Urinary bladder (tissue), 4 donors: ENCODE measurements around the gene MLLT3. TPM values are rescaled to one million over a fixed set of nuclear protein-coding genes. Genes with fewer than 3 reads are reported as not detected.

Source experiments
- DNase-seq: peaks from one replicate; pipeline ENCODE4 v3.0.0-alpha.2; 2015; ENCODE audit errors: extremely low spot score
- H3K27ac ChIP-seq: one replicate; pipeline ENCODE4 v1.5.1; 2013; ENCODE audit warnings: low read depth, mild to moderate bottlenecking, moderate library complexity
- H3K36me3 ChIP-seq: one replicate; pipeline ENCODE4 v1.6.1; 2013; ENCODE audit warnings: mild to moderate bottlenecking, moderate library complexity; ENCODE audit not compliant: insufficient read depth
- H3K4me1 ChIP-seq: one replicate; pipeline ENCODE4 v1.6.1; 2013; ENCODE audit warnings: mild to moderate bottlenecking, moderate library complexity; ENCODE audit not compliant: insufficient read depth
- H3K4me3 ChIP-seq: one replicate; pipeline ENCODE4 v1.5.1; 2013; ENCODE audit warnings: low read depth, low read length
- WGBS: extraction: QIAGEN DNeasy Blood & Tissue Kit; methylation state at CpG from one replicate; pipeline ENCODE4 v1.1.7; 2013; 5-methylcytosine and 5-hydroxymethylcytosine counted together
- polyA plus RNA-seq: library from polyadenylated mRNA; stranded (reverse); fragments of 200-250 nt; gene quantifications from one replicate; pipeline ENCODE4 v1.2.3, GENCODE V29; 2013
- total RNA-seq: library from RNA; depleted of rRNA; stranded (reverse); fragments of >200 nt; gene quantifications from one replicate; pipeline ENCODE4 v1.2.3, GENCODE V29; 2014
- donor health status: healthy with polysubstance abuse.
- donor health status: healthy.

Gene MLLT3
- total and polyA plus RNA-seq, 2 donors, result 14.5 to 39.4 TPM

- H3K36me3 ChIP-seq, result no peaks in the 10 kb centered on the region
- no peak overlapping the region for H3K4me3 ChIP-seq
- DNase-seq, result no peak
- H3K4me1 ChIP-seq, result peaks cover 2% of the 10 kb centered on the region
- no peak overlapping the region for H3K27ac ChIP-seq
These were observed 148.7 kb downstream of the MLLT3 start for GRCh38 chr9:20473515-20474013.

- 95% methylated on average over 2 of the region's 2 CpGs for WGBS
- DNase-seq, result no peak
- Histone ChIP-seq H3K27ac (no peak overlapping the region), H3K4me3 (no peak overlapping the region), H3K36me3 (no peaks in the 10 kb centered on the region), H3K4me1 (no peaks in the 10 kb centered on the region)
These were observed 149.8 kb downstream of the MLLT3 start for GRCh38 chr9:20472342-20473045.

- 93% methylated on average over 1 of the region's 1 CpG for WGBS
- Histone ChIP-seq H3K36me3 (no peaks in the 10 kb centered on the region), H3K4me3 (no peak overlapping the region), H3K27ac (no peak overlapping the region), H3K4me1 (no peaks in the 10 kb centered on the region)
- DNase-seq, result no peak
These were observed 155.8 kb downstream of the MLLT3 start for GRCh38 chr9:20466328-20467008.

- H3K27ac ChIP-seq, result no peak overlapping the region
- 82% methylated on average over 4 of the region's 4 CpGs for WGBS
- H3K4me1 ChIP-seq, result no peaks in the 10 kb centered on the region
- no peak for DNase-seq
- no peak overlapping the region for H3K4me3 ChIP-seq
- no peaks in the 10 kb centered on the region for H3K36me3 ChIP-seq
These were observed 158.1 kb downstream of the MLLT3 start for GRCh38 chr9:20464242-20464641.

GRCh38 chr9:20463823-20464222 lies 158.5 kb downstream of the MLLT3 start:
- no peak for DNase-seq
- no peak overlapping the region for H3K27ac ChIP-seq
- no peaks in the 10 kb centered on the region for H3K36me3 ChIP-seq
- H3K4me1 ChIP-seq, result no peaks in the 10 kb centered on the region
- H3K4me3 ChIP-seq, result no peak overlapping the region
- 96% methylated on average over 2 of the region's 2 CpGs for WGBS

GRCh38 chr9:20462410-20462809 lies 159.9 kb downstream of the MLLT3 start:
- Histone ChIP-seq H3K4me3 (no peak overlapping the region), H3K4me1 (peaks cover 1% of the 10 kb centered on the region), H3K36me3 (no peaks in the 10 kb centered on the region), H3K27ac (no peak overlapping the region)
- WGBS, result 94% methylated on average over 3 of the region's 3 CpGs
- DNase-seq, result no peak

GRCh38 chr9:20447291-20447690 lies 175.0 kb downstream of the MLLT3 start:
- no peak for DNase-seq
- no peak overlapping the region for H3K27ac ChIP-seq
- no peaks in the 10 kb centered on the region for H3K36me3 ChIP-seq
- no peaks in the 10 kb centered on the region for H3K4me1 ChIP-seq
- no peak overlapping the region for H3K4me3 ChIP-seq

GRCh38 chr9:20446248-20446647 lies 176.1 kb downstream of the MLLT3 start:
- Histone ChIP-seq H3K36me3 (no peaks in the 10 kb centered on the region), H3K4me1 (no peaks in the 10 kb centered on the region), H3K27ac (no peak overlapping the region), H3K4me3 (no peak overlapping the region)
- 74% methylated on average over 5 of the region's 5 CpGs for WGBS
- no peak for DNase-seq

GRCh38 chr9:20442461-20443319 lies 179.6 kb downstream of the MLLT3 start:
- Histone ChIP-seq H3K4me1 (no peaks in the 10 kb centered on the region), H3K36me3 (no peaks in the 10 kb centered on the region), H3K4me3 (no peak overlapping the region), H3K27ac (no peak overlapping the region)
- no peak for DNase-seq
- WGBS, result 63% methylated on average over 3 of the region's 3 CpGs

- 74% methylated on average over 4 of the region's 4 CpGs for WGBS
- no peak overlapping the region for H3K27ac ChIP-seq
These were observed 180.4 kb downstream of the MLLT3 start for GRCh38 chr9:20441711-20442423.

GRCh38 chr9:20441166-20441565 lies 181.1 kb downstream of the MLLT3 start:
- Histone ChIP-seq H3K4me1 (no peaks in the 10 kb centered on the region), H3K27ac (no peak overlapping the region), H3K4me3 (no peak overlapping the region), H3K36me3 (no peaks in the 10 kb centered on the region)
- 78% methylated on average over 4 of the region's 4 CpGs for WGBS
- no peak for DNase-seq

More at GRCh38 chr9:20441711-20442423, 180.4 kb downstream of the MLLT3 start:
- H3K4me1 ChIP-seq, result no peaks in the 10 kb centered on the region
- no peak overlapping the region for H3K4me3 ChIP-seq
- no peak for DNase-seq
- H3K36me3 ChIP-seq, result no peaks in the 10 kb centered on the region

- WGBS, result 30% methylated on average over 2 of the region's 2 CpGs
These were observed 184.8 kb downstream of the MLLT3 start for GRCh38 chr9:20437476-20437875.

GRCh38 chr9:20436476-20437195 lies 185.7 kb downstream of the MLLT3 start:
- no peak for DNase-seq
- H3K4me1 ChIP-seq, result no peaks in the 10 kb centered on the region
- no peaks in the 10 kb centered on the region for H3K36me3 ChIP-seq
- no peak overlapping the region for H3K27ac ChIP-seq
- H3K4me3 ChIP-seq, result no peak overlapping the region
- WGBS, result 88% methylated on average over 1 of the region's 1 CpG

More at GRCh38 chr9:20437476-20437875, 184.8 kb downstream of the MLLT3 start:
- no peaks in the 10 kb centered on the region for H3K36me3 ChIP-seq
- no peak for DNase-seq
- H3K4me3 ChIP-seq, result no peak overlapping the region
- H3K4me1 ChIP-seq, result no peaks in the 10 kb centered on the region
- H3K27ac ChIP-seq, result no peak overlapping the region
